ENCODE data around the gene ATF5. TPM values are rescaled to one million over a fixed set of nuclear protein-coding genes. Genes with fewer than 3 reads are reported as not detected.
"Not testable (repeated sequence)": the region's sequence is repeated elsewhere in the genome, so short reads cannot be mapped to it uniquely, and the experiment has no call there.

The ATF5 gene
- total RNA-seq, 1 donor from 2014 or later = 20.1 TPM

GRCh38 chr19:49956115-49956495 is 27.1 kb downstream of the ATF5 start:
- no peaks in the 10 kb centered on the region for H3K4me1 Mint-ChIP-seq (ENCODE audit: unreplicated experiment)
- H3K27ac Mint-ChIP-seq (ENCODE audit: unreplicated experiment) = no peak overlapping the region
- no peaks in the 10 kb centered on the region for H3K9me3 Mint-ChIP-seq (ENCODE audit: unreplicated experiment)
- TF ChIP-seq CTCF (IDR thresholded peaks at IDR 0.05) = no peak
- H3K27me3 Mint-ChIP-seq (ENCODE audit: unreplicated experiment) = peaks cover 20% of the 10 kb centered on the region
- DNase-seq (ENCODE audit: extremely low spot score, unreplicated experiment) = no peak
- no peaks in the 10 kb centered on the region for H3K36me3 Mint-ChIP-seq (ENCODE audit: unreplicated experiment)
- no peak overlapping the region for H3K4me3 Mint-ChIP-seq (ENCODE audit: unreplicated experiment)

- Mint-ChIP-seq H3K9me3 (ENCODE audit: unreplicated experiment) (no peaks in the 10 kb centered on the region), H3K4me3 (ENCODE audit: unreplicated experiment) (no peak overlapping the region), H3K36me3 (ENCODE audit: unreplicated experiment) (no peaks in the 10 kb centered on the region), H3K27ac (ENCODE audit: unreplicated experiment) (no peak overlapping the region), H3K4me1 (ENCODE audit: unreplicated experiment) (no peaks in the 10 kb centered on the region), H3K27me3 (ENCODE audit: unreplicated experiment) (peaks cover 20% of the 10 kb centered on the region)
- no peak for TF ChIP-seq CTCF (IDR thresholded peaks at IDR 0.05)
- no peak for DNase-seq (ENCODE audit: extremely low spot score, unreplicated experiment)
Measured at GRCh38 chr19:49957262-49957915, 28.4 kb downstream of the ATF5 start.

GRCh38 chr19:49958144-49958543 is 29.1 kb downstream of the ATF5 start:
- DNase-seq (ENCODE audit: extremely low spot score, unreplicated experiment); H3K36me3 Mint-ChIP-seq (ENCODE audit: unreplicated experiment); H3K27ac Mint-ChIP-seq (ENCODE audit: unreplicated experiment); H3K4me1 Mint-ChIP-seq (ENCODE audit: unreplicated experiment); H3K9me3 Mint-ChIP-seq (ENCODE audit: unreplicated experiment); H3K4me3 Mint-ChIP-seq (ENCODE audit: unreplicated experiment): not testable (repeated sequence)
- peaks cover 19% of the 10 kb centered on the region for H3K27me3 Mint-ChIP-seq (ENCODE audit: unreplicated experiment)

- H3K4me3 Mint-ChIP-seq (ENCODE audit: unreplicated experiment); H3K27ac Mint-ChIP-seq (ENCODE audit: unreplicated experiment); H3K9me3 Mint-ChIP-seq (ENCODE audit: unreplicated experiment); H3K36me3 Mint-ChIP-seq (ENCODE audit: unreplicated experiment); H3K4me1 Mint-ChIP-seq (ENCODE audit: unreplicated experiment); DNase-seq (ENCODE audit: extremely low spot score, unreplicated experiment): not testable (repeated sequence)
- peaks cover 15% of the 10 kb centered on the region for H3K27me3 Mint-ChIP-seq (ENCODE audit: unreplicated experiment)
Measured at GRCh38 chr19:49958596-49958995, 29.6 kb downstream of the ATF5 start.

GRCh38 chr19:49959892-49960291 is 30.9 kb downstream of the ATF5 start:
- not testable (repeated sequence) for H3K9me3 Mint-ChIP-seq (ENCODE audit: unreplicated experiment); H3K4me3 Mint-ChIP-seq (ENCODE audit: unreplicated experiment); DNase-seq (ENCODE audit: extremely low spot score, unreplicated experiment); H3K27ac Mint-ChIP-seq (ENCODE audit: unreplicated experiment); H3K4me1 Mint-ChIP-seq (ENCODE audit: unreplicated experiment); H3K36me3 Mint-ChIP-seq (ENCODE audit: unreplicated experiment); H3K27me3 Mint-ChIP-seq (ENCODE audit: unreplicated experiment)

GRCh38 chr19:49960980-49961379 is 32.0 kb downstream of the ATF5 start, which contains the start of gene SIGLEC11:
Gene SIGLEC11, minus strand, starts transcription at chr19:49961172. Its CDS starts 91 bp downstream, at chr19:49961081.
- H3K4me3 Mint-ChIP-seq (ENCODE audit: unreplicated experiment); H3K27me3 Mint-ChIP-seq (ENCODE audit: unreplicated experiment); H3K9me3 Mint-ChIP-seq (ENCODE audit: unreplicated experiment); H3K4me1 Mint-ChIP-seq (ENCODE audit: unreplicated experiment); H3K27ac Mint-ChIP-seq (ENCODE audit: unreplicated experiment); DNase-seq (ENCODE audit: extremely low spot score, unreplicated experiment); H3K36me3 Mint-ChIP-seq (ENCODE audit: unreplicated experiment): not testable (repeated sequence)

- Mint-ChIP-seq H3K4me3 (ENCODE audit: unreplicated experiment) (no peak overlapping the region), H3K36me3 (ENCODE audit: unreplicated experiment) (no peaks in the 10 kb centered on the region), H3K27me3 (ENCODE audit: unreplicated experiment) (no peaks in the 10 kb centered on the region), H3K9me3 (ENCODE audit: unreplicated experiment) (no peaks in the 10 kb centered on the region), H3K27ac (ENCODE audit: unreplicated experiment) (no peak overlapping the region), H3K4me1 (ENCODE audit: unreplicated experiment) (no peaks in the 10 kb centered on the region)
- TF ChIP-seq CTCF (IDR thresholded peaks at IDR 0.05) = no peak
- DNase-seq (ENCODE audit: extremely low spot score, unreplicated experiment) = no peak
Measured at GRCh38 chr19:49968279-49968922, 39.4 kb downstream of the ATF5 start.

- H3K27me3 Mint-ChIP-seq (ENCODE audit: unreplicated experiment); H3K9me3 Mint-ChIP-seq (ENCODE audit: unreplicated experiment); H3K4me1 Mint-ChIP-seq (ENCODE audit: unreplicated experiment); H3K27ac Mint-ChIP-seq (ENCODE audit: unreplicated experiment); DNase-seq (ENCODE audit: extremely low spot score, unreplicated experiment); H3K4me3 Mint-ChIP-seq (ENCODE audit: unreplicated experiment); H3K36me3 Mint-ChIP-seq (ENCODE audit: unreplicated experiment): not testable (repeated sequence)
Measured at GRCh38 chr19:49969355-49969754, 40.4 kb downstream of the ATF5 start.

Data from osteocyte (in vitro differentiated cells).